Measurements from ENCODE around the gene THEM5.

DNA sequence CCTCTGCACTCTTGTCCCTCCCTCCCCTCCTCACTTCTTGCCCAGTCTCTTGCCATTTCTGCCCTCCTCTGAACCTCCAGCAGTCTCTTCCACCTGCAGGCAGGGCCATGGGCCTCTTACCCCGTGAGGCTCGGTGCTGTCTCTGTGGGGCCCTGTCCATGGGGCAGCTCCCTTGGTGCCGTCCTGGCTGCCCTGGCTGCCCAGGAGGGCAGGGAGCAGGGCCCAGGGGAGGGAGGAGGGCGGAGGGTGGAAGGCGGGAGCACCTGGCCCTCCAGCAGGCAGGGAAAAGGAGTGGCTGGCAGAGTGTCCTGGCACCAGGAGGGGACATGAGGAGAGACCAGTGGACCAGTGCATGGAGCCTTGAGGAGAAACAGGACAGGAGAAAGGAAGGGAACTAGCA lies 21.9 kb downstream of the THEM5 start, which contains the start of gene RORC:
- TF ChIP-seq POLR2AphosphoS5 (IDR thresholded peaks at IDR 0.05; ENCODE audit: low read depth, low read length) (no peak), POLR2A (IDR thresholded peaks at IDR 0.05; ENCODE audit: low read depth, low read length) (no peak)

All from GM12892 (cell line).